HG03565 (cell line): ENCODE results near the gene SEPTIN7.
A peak's percentile ranks its signal among the peaks of the same experiment; 100 is the strongest.

Experiments
- ATAC-seq: cut with Tn5 transposase; IDR thresholded peaks from one replicate; pipeline ENCODE4 v1.9.1; 2021; ENCODE audit warnings: mild to moderate bottlenecking, moderate library complexity; ENCODE audit not compliant: unreplicated experiment

The SEPTIN7 gene

GRCh38 chr7:35785250-35785649, 15.6 kb upstream of the SEPTIN7 start:
- no peak for ATAC-seq

GRCh38 chr7:35787925-35788324, 12.9 kb upstream of the SEPTIN7 start:
- ATAC-seq: no peak

GRCh38 chr7:35792472-35792871, 8.4 kb upstream of the SEPTIN7 start:
- no peak for ATAC-seq

- ATAC-seq: no peak
Measured at GRCh38 chr7:35792873-35793489, 7.9 kb upstream of the SEPTIN7 start.

- ATAC-seq: no peak
Measured at GRCh38 chr7:35797311-35797710, 3.5 kb upstream of the SEPTIN7 start.

GRCh38 chr7:35799846-35800717, 775 bp upstream of the SEPTIN7 start:
- peak; percentile 37 for ATAC-seq

GRCh38 chr7:35801392-35802101, 690 bp downstream of the SEPTIN7 start:
- peak; percentile 10 for ATAC-seq

GRCh38 chr7:35802102-35802466, 1.2 kb downstream of the SEPTIN7 start:
- no peak for ATAC-seq

- no peak for ATAC-seq
Measured at GRCh38 chr7:35802649-35803048, 1.8 kb downstream of the SEPTIN7 start.

- no peak for ATAC-seq
Measured at GRCh38 chr7:35804231-35804970, 3.5 kb downstream of the SEPTIN7 start.

GRCh38 chr7:35805876-35806275, 5.0 kb downstream of the SEPTIN7 start:
- ATAC-seq: no peak

- no peak for ATAC-seq
Measured at GRCh38 chr7:35816514-35816913, 15.7 kb downstream of the SEPTIN7 start.

- no peak for ATAC-seq
Measured at GRCh38 chr7:35817181-35817580, 16.3 kb downstream of the SEPTIN7 start.

GRCh38 chr7:35817930-35818329, 17.1 kb downstream of the SEPTIN7 start:
- ATAC-seq: no peak

GRCh38 chr7:35818513-35818912, 17.7 kb downstream of the SEPTIN7 start:
- no peak for ATAC-seq

GRCh38 chr7:35819310-35819709, 18.5 kb downstream of the SEPTIN7 start:
- ATAC-seq: no peak

- no peak for ATAC-seq
Measured at GRCh38 chr7:35819954-35820703, 19.3 kb downstream of the SEPTIN7 start.

- no peak for ATAC-seq
Measured at GRCh38 chr7:35820858-35821257, 20.0 kb downstream of the SEPTIN7 start.

GRCh38 chr7:35823440-35823839, 22.6 kb downstream of the SEPTIN7 start:
- ATAC-seq: no peak

- no peak for ATAC-seq
Measured at GRCh38 chr7:35825974-35826373, 25.1 kb downstream of the SEPTIN7 start.
